ENCODE results near the gene CHDH. TPM values are rescaled to one million over a fixed set of nuclear protein-coding genes. Genes with fewer than 3 reads are reported as not detected.

The CHDH gene
- polyA plus RNA-seq, 2 donors, result 0.46 to 0.53 TPM

DNA sequence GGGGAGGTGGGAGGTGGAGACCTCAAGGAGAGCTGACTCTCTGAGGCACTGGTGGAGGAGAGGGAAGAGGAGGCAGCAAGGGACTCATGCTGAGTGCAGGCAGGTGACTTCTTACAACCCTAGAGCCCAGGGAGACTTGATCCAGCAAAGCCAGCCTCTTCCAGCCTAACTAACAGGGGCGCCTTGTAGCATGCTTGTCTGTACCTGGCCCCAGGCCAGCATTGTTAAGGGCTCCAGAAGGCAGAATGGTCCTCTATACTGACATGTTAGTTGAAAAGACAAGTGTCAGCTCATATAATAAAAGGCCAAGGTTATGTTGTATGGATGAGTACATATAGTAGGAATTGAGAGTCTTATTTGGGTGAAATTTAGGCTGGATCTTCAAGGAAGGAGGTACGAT is 65.4 kb downstream of the CHDH start:
- H3K36me3 ChIP-seq (ENCODE audit: control insufficient read depth in 2 of 2, insufficient read depth in 2 of 2, low read length in 1 of 2), result no peaks in the 10 kb centered on the region
- no peaks in the 10 kb centered on the region for H3K27me3 ChIP-seq (ENCODE audit: control insufficient read depth in 1 of 2, insufficient read depth in 2 of 2, low read length in 2 of 2)
- no peaks in the 10 kb centered on the region for H3K4me1 ChIP-seq (ENCODE audit: control insufficient read depth in 2 of 2, insufficient read depth in 2 of 2, low read length in 1 of 2)
- no peak overlapping the region for H3K27ac ChIP-seq (ENCODE audit: low read depth in 2 of 2, low read length in 1 of 2)
- WGBS, 2 donors, result 87 to 94% methylated on average over 2 of the region's 2 CpGs
- H3K9me3 ChIP-seq (ENCODE audit: control insufficient read depth in 2 of 2, insufficient read depth in 1 of 2, low read depth in 1 of 2, low read length in 1 of 2), result no peaks in the 10 kb centered on the region
- no peak overlapping the region for H3K4me3 ChIP-seq (ENCODE audit: low read depth in 1 of 2, low read length in 2 of 2)

DNA sequence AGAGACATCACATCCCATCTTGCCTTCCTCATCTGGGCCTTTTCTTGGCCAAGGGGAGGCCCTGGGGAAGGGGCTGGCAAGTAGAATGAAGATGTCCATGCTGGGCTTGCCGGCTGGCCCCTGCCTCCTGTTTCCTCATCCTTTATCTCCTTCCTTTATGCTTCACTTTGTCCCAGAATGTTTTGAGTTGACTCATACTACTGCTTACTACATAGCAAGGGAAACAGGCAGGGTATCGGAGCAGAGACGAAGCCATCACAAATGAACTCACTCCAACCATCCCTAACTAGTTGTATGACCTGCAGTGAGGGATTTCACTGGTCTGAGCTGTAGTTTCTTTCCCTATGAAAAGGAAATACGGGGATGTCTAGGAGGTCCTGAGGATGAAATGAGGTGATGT is 66.0 kb downstream of the CHDH start:
- no peaks in the 10 kb centered on the region for H3K9me3 ChIP-seq (ENCODE audit: control insufficient read depth in 2 of 2, insufficient read depth in 1 of 2, low read depth in 1 of 2, low read length in 1 of 2)
- 79 to 93% methylated on average over 4 of the region's 4 CpGs for WGBS, 2 donors
- H3K27ac ChIP-seq (ENCODE audit: low read depth in 2 of 2, low read length in 1 of 2), result no peak overlapping the region
- H3K27me3 ChIP-seq (ENCODE audit: control insufficient read depth in 1 of 2, insufficient read depth in 2 of 2, low read length in 2 of 2), result no peaks in the 10 kb centered on the region
- no peaks in the 10 kb centered on the region for H3K4me1 ChIP-seq (ENCODE audit: control insufficient read depth in 2 of 2, insufficient read depth in 2 of 2, low read length in 1 of 2)
- no peaks in the 10 kb centered on the region for H3K36me3 ChIP-seq (ENCODE audit: control insufficient read depth in 2 of 2, insufficient read depth in 2 of 2, low read length in 1 of 2)
- no peak overlapping the region for H3K4me3 ChIP-seq (ENCODE audit: low read depth in 1 of 2, low read length in 2 of 2)

GRCh38 chr3:53778153-53778552 is 68.1 kb downstream of the CHDH start:
- Histone ChIP-seq H3K4me3 (ENCODE audit: low read depth in 1 of 2, low read length in 2 of 2) (no peak overlapping the region), H3K27ac (ENCODE audit: low read depth in 2 of 2, low read length in 1 of 2) (no peak overlapping the region), H3K27me3 (ENCODE audit: control insufficient read depth in 1 of 2, insufficient read depth in 2 of 2, low read length in 2 of 2) (no peaks in the 10 kb centered on the region), H3K36me3 (ENCODE audit: control insufficient read depth in 2 of 2, insufficient read depth in 2 of 2, low read length in 1 of 2) (no peaks in the 10 kb centered on the region), H3K4me1 (ENCODE audit: control insufficient read depth in 2 of 2, insufficient read depth in 2 of 2, low read length in 1 of 2) (peaks cover 0 to 2% of the 10 kb centered on the region in 2 donors), H3K9me3 (ENCODE audit: control insufficient read depth in 2 of 2, insufficient read depth in 1 of 2, low read depth in 1 of 2, low read length in 1 of 2) (no peaks in the 10 kb centered on the region)
- 91 to 97% methylated on average over 3 of the region's 3 CpGs for WGBS, 2 donors

DNA sequence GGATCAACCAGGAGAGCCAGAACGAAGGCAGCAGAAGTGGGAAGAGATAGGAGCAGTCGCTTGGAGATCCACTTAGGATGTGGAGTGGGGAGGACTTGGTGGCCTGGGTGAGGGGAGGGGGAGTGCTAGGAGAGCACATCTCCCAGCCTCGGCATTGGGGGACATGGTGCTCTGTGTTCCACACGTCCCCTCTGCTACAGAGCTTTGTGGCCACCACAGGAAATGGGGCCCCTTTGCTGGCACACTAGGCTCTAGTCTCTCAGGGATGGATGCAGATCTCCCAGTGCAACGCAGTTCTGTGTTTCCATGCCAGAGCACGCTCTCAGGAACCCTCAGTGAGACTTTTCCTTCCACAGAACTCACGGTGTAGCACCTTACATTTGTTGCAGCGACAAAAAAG is 68.8 kb downstream of the CHDH start:
- H3K4me3 ChIP-seq (ENCODE audit: low read depth in 1 of 2, low read length in 2 of 2), result no peak overlapping the region
- no peaks in the 10 kb centered on the region for H3K27me3 ChIP-seq (ENCODE audit: control insufficient read depth in 1 of 2, insufficient read depth in 2 of 2, low read length in 2 of 2)
- 86 to 89% methylated on average over 7 to 8 of the region's 8 CpGs for WGBS, 2 donors
- H3K36me3 ChIP-seq (ENCODE audit: control insufficient read depth in 2 of 2, insufficient read depth in 2 of 2, low read length in 1 of 2), result no peaks in the 10 kb centered on the region
- H3K9me3 ChIP-seq (ENCODE audit: control insufficient read depth in 2 of 2, insufficient read depth in 1 of 2, low read depth in 1 of 2, low read length in 1 of 2), result no peaks in the 10 kb centered on the region
- H3K4me1 ChIP-seq (ENCODE audit: control insufficient read depth in 2 of 2, insufficient read depth in 2 of 2, low read length in 1 of 2), result peaks cover 0 to 2% of the 10 kb centered on the region in 2 donors
- H3K27ac ChIP-seq (ENCODE audit: low read depth in 2 of 2, low read length in 1 of 2), result no peak overlapping the region

- no peaks in the 10 kb centered on the region for H3K36me3 ChIP-seq (ENCODE audit: control insufficient read depth in 2 of 2, insufficient read depth in 2 of 2, low read length in 1 of 2)
- no peaks in the 10 kb centered on the region for H3K9me3 ChIP-seq (ENCODE audit: control insufficient read depth in 2 of 2, insufficient read depth in 1 of 2, low read depth in 1 of 2, low read length in 1 of 2)
- WGBS, 2 donors, result 53 to 63% methylated on average over 9 of the region's 9 CpGs
- no peaks in the 10 kb centered on the region for H3K27me3 ChIP-seq (ENCODE audit: control insufficient read depth in 1 of 2, insufficient read depth in 2 of 2, low read length in 2 of 2)
- H3K4me1 ChIP-seq (ENCODE audit: control insufficient read depth in 2 of 2, insufficient read depth in 2 of 2, low read length in 1 of 2), result peaks cover 0 to 2% of the 10 kb centered on the region in 2 donors
- H3K4me3 ChIP-seq (ENCODE audit: low read depth in 1 of 2, low read length in 2 of 2), result no peak overlapping the region
- no peak overlapping the region for H3K27ac ChIP-seq (ENCODE audit: low read depth in 2 of 2, low read length in 1 of 2)
These were observed 69.6 kb downstream of the CHDH start for GRCh38 chr3:53776494-53777101.

- WGBS, 2 donors, result 53 to 70% methylated on average over 5 of the region's 5 CpGs
- H3K36me3 ChIP-seq (ENCODE audit: control insufficient read depth in 2 of 2, insufficient read depth in 2 of 2, low read length in 1 of 2), result no peaks in the 10 kb centered on the region
- peaks cover 0 to 2% of the 10 kb centered on the region in 2 donors for H3K4me1 ChIP-seq (ENCODE audit: control insufficient read depth in 2 of 2, insufficient read depth in 2 of 2, low read length in 1 of 2)
- peak overlapping the region in 1 of 2 donors; percentile 2 for H3K27ac ChIP-seq (ENCODE audit: low read depth in 2 of 2, low read length in 1 of 2)
- H3K9me3 ChIP-seq (ENCODE audit: control insufficient read depth in 2 of 2, insufficient read depth in 1 of 2, low read depth in 1 of 2, low read length in 1 of 2), result no peaks in the 10 kb centered on the region
- no peak overlapping the region for H3K4me3 ChIP-seq (ENCODE audit: low read depth in 1 of 2, low read length in 2 of 2)
- no peaks in the 10 kb centered on the region for H3K27me3 ChIP-seq (ENCODE audit: control insufficient read depth in 1 of 2, insufficient read depth in 2 of 2, low read length in 2 of 2)
These were observed 70.4 kb downstream of the CHDH start for GRCh38 chr3:53775834-53776251.

DNA sequence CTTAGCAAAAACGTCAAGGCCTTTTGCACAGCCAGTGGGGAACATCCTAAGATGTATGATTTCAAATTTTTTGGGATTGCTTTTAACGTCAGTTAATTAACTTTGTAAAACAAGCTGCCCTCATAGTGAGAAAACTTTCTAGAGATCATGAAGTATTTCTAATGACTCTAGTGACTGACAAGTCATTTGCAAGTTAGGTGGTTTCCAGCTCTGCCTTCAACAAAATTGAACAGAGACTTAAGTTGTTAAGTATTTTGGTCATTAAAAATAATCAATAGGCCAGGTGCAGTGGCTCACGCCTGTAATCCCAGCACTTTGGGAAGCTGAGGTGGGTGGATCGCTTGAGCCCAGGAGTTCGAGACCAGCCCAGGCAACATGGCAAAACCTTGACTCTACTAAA is 71.2 kb downstream of the CHDH start:
- Histone ChIP-seq H3K36me3 (ENCODE audit: control insufficient read depth in 2 of 2, insufficient read depth in 2 of 2, low read length in 1 of 2) (no peaks in the 10 kb centered on the region), H3K4me3 (ENCODE audit: low read depth in 1 of 2, low read length in 2 of 2) (no peak overlapping the region), H3K27ac (ENCODE audit: low read depth in 2 of 2, low read length in 1 of 2) (no peak overlapping the region), H3K9me3 (ENCODE audit: control insufficient read depth in 2 of 2, insufficient read depth in 1 of 2, low read depth in 1 of 2, low read length in 1 of 2) (no peaks in the 10 kb centered on the region), H3K27me3 (ENCODE audit: control insufficient read depth in 1 of 2, insufficient read depth in 2 of 2, low read length in 2 of 2) (no peaks in the 10 kb centered on the region), H3K4me1 (ENCODE audit: control insufficient read depth in 2 of 2, insufficient read depth in 2 of 2, low read length in 1 of 2) (peaks cover 0 to 2% of the 10 kb centered on the region in 2 donors)
- WGBS, 2 donors, result 83 to 84% methylated on average over 5 of the region's 5 CpGs

DNA sequence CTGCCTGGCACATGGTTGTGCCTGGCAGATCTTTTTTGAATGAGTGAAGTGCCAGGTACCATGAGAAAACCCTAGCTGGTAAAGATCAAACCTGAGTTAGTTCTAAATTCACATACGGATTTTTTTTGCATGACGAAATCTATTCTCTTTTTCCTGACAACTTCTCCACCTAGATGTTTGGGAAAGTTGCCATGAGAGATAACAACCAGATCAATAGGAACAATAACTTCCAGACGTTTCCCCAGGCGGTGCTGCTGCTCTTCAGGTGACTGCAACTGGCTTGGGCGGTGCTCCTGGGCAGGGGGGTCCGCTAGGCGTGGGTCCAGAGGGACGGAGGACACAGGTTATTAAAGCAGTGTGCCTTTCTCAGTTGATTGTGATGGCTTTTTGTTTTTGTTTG is 71.8 kb downstream of the CHDH start:
- peaks cover 0 to 2% of the 10 kb centered on the region in 2 donors for H3K4me1 ChIP-seq (ENCODE audit: control insufficient read depth in 2 of 2, insufficient read depth in 2 of 2, low read length in 1 of 2)
- H3K4me3 ChIP-seq (ENCODE audit: low read depth in 1 of 2, low read length in 2 of 2), result no peak overlapping the region
- no peaks in the 10 kb centered on the region for H3K27me3 ChIP-seq (ENCODE audit: control insufficient read depth in 1 of 2, insufficient read depth in 2 of 2, low read length in 2 of 2)
- H3K27ac ChIP-seq (ENCODE audit: low read depth in 2 of 2, low read length in 1 of 2), result no peak overlapping the region
- no peaks in the 10 kb centered on the region for H3K36me3 ChIP-seq (ENCODE audit: control insufficient read depth in 2 of 2, insufficient read depth in 2 of 2, low read length in 1 of 2)
- WGBS, 2 donors, result 62 to 75% methylated on average over 8 of the region's 8 CpGs
- H3K9me3 ChIP-seq (ENCODE audit: control insufficient read depth in 2 of 2, insufficient read depth in 1 of 2, low read depth in 1 of 2, low read length in 1 of 2), result no peaks in the 10 kb centered on the region

GRCh38 chr3:53773611-53774368 is 72.4 kb downstream of the CHDH start:
- 55 to 66% methylated on average over 10 of the region's 10 CpGs for WGBS, 2 donors
- Histone ChIP-seq H3K9me3 (ENCODE audit: control insufficient read depth in 2 of 2, insufficient read depth in 1 of 2, low read depth in 1 of 2, low read length in 1 of 2) (no peaks in the 10 kb centered on the region), H3K4me1 (ENCODE audit: control insufficient read depth in 2 of 2, insufficient read depth in 2 of 2, low read length in 1 of 2) (peaks cover 0 to 2% of the 10 kb centered on the region in 2 donors), H3K36me3 (ENCODE audit: control insufficient read depth in 2 of 2, insufficient read depth in 2 of 2, low read length in 1 of 2) (no peaks in the 10 kb centered on the region), H3K27me3 (ENCODE audit: control insufficient read depth in 1 of 2, insufficient read depth in 2 of 2, low read length in 2 of 2) (no peaks in the 10 kb centered on the region), H3K27ac (ENCODE audit: low read depth in 2 of 2, low read length in 1 of 2) (no peak overlapping the region), H3K4me3 (ENCODE audit: low read depth in 1 of 2, low read length in 2 of 2) (no peak overlapping the region)

DNA sequence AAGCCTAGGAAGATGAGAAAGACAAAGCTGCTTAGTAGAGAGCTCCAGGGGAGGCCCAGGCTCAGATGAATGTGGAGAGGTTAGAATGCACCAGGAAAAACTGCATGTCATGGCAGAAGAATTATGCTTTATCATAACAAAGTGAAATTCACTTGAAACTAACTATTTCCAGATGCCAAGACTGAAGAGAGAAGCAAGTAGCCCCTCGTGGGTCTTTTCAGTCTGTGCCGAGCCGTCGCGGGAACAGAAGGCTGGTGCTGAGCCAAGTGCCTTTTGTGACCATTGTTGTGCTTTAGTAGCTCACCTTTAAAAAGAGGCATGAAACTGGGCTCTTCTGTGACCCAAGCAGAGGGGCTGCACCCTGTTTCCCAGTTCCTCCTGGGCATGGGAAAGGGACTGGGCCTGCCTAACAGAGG is 73.2 kb downstream of the CHDH start:
- 37 to 61% methylated on average over 5 of the region's 5 CpGs for WGBS, 2 donors
- H3K4me3 ChIP-seq (ENCODE audit: low read depth in 1 of 2, low read length in 2 of 2), result no peak overlapping the region

More for the DNA sequence above, 73.2 kb downstream of the CHDH start:
- no peaks in the 10 kb centered on the region for H3K36me3 ChIP-seq (ENCODE audit: control insufficient read depth in 2 of 2, insufficient read depth in 2 of 2, low read length in 1 of 2)
- H3K27ac ChIP-seq (ENCODE audit: low read depth in 2 of 2, low read length in 1 of 2), result no peak overlapping the region
- H3K9me3 ChIP-seq (ENCODE audit: control insufficient read depth in 2 of 2, insufficient read depth in 1 of 2, low read depth in 1 of 2, low read length in 1 of 2), result no peaks in the 10 kb centered on the region
- no peaks in the 10 kb centered on the region for H3K27me3 ChIP-seq (ENCODE audit: control insufficient read depth in 1 of 2, insufficient read depth in 2 of 2, low read length in 2 of 2)
- peaks cover 0 to 2% of the 10 kb centered on the region in 2 donors for H3K4me1 ChIP-seq (ENCODE audit: control insufficient read depth in 2 of 2, insufficient read depth in 2 of 2, low read length in 1 of 2)
